Measurements from ENCODE around the gene BAD.
"Not testable (repeated sequence)": the region's sequence is repeated elsewhere in the genome, so short reads cannot be mapped to it uniquely, and the experiment has no call there.

Gene BAD

GRCh38 chr11:64313491-64314145 lies 29.2 kb upstream of the BAD start:
- no peak overlapping the region for H3K9ac ChIP-seq (ENCODE audit: low read depth, low read length)
- no peaks in the 10 kb centered on the region for H3K27me3 ChIP-seq (ENCODE audit: control insufficient read depth, insufficient read depth, low read length)
- peaks cover 18% of the 10 kb centered on the region for H3K36me3 ChIP-seq (ENCODE audit: control insufficient read depth, insufficient read depth, low read length)
- no peaks in the 10 kb centered on the region for H3K9me3 ChIP-seq (ENCODE audit: control insufficient read depth, insufficient read depth, low read length)
- no peak overlapping the region for H3K4me3 ChIP-seq (ENCODE audit: low read depth, low read length)
- H3K4me1 ChIP-seq (ENCODE audit: control insufficient read depth, insufficient read depth, low read length), result no peaks in the 10 kb centered on the region

GRCh38 chr11:64312947-64313346 lies 28.5 kb upstream of the BAD start:
- Histone ChIP-seq H3K27me3 (ENCODE audit: control insufficient read depth, insufficient read depth, low read length) (no peaks in the 10 kb centered on the region), H3K4me1 (ENCODE audit: control insufficient read depth, insufficient read depth, low read length) (no peaks in the 10 kb centered on the region), H3K9ac (ENCODE audit: low read depth, low read length) (peak overlapping the region; percentile 47), H3K9me3 (ENCODE audit: control insufficient read depth, insufficient read depth, low read length) (no peaks in the 10 kb centered on the region), H3K4me3 (ENCODE audit: low read depth, low read length) (no peak overlapping the region), H3K36me3 (ENCODE audit: control insufficient read depth, insufficient read depth, low read length) (peaks cover 18% of the 10 kb centered on the region)

GRCh38 chr11:64307795-64308194 lies 23.3 kb upstream of the BAD start:
- not testable (repeated sequence) for H3K27me3 ChIP-seq (ENCODE audit: control insufficient read depth, insufficient read depth, low read length); H3K9ac ChIP-seq (ENCODE audit: low read depth, low read length); H3K4me1 ChIP-seq (ENCODE audit: control insufficient read depth, insufficient read depth, low read length); H3K36me3 ChIP-seq (ENCODE audit: control insufficient read depth, insufficient read depth, low read length); H3K4me3 ChIP-seq (ENCODE audit: low read depth, low read length); H3K9me3 ChIP-seq (ENCODE audit: control insufficient read depth, insufficient read depth, low read length)

GRCh38 chr11:64306876-64307622 lies 22.6 kb upstream of the BAD start:
- peaks cover 5% of the 10 kb centered on the region for H3K4me1 ChIP-seq (ENCODE audit: control insufficient read depth, insufficient read depth, low read length)
- peaks cover 2% of the 10 kb centered on the region for H3K27me3 ChIP-seq (ENCODE audit: control insufficient read depth, insufficient read depth, low read length)
- no peaks in the 10 kb centered on the region for H3K9me3 ChIP-seq (ENCODE audit: control insufficient read depth, insufficient read depth, low read length)
- H3K36me3 ChIP-seq (ENCODE audit: control insufficient read depth, insufficient read depth, low read length), result peaks cover 2% of the 10 kb centered on the region
- H3K4me3 ChIP-seq (ENCODE audit: low read depth, low read length), result peak overlapping the region; percentile 80
- peak overlapping the region; percentile 93 for H3K9ac ChIP-seq (ENCODE audit: low read depth, low read length)

- Histone ChIP-seq H3K36me3 (ENCODE audit: control insufficient read depth, insufficient read depth, low read length) (peaks cover 2% of the 10 kb centered on the region), H3K9me3 (ENCODE audit: control insufficient read depth, insufficient read depth, low read length) (no peaks in the 10 kb centered on the region), H3K4me3 (ENCODE audit: low read depth, low read length) (peak overlapping the region; percentile 80), H3K27me3 (ENCODE audit: control insufficient read depth, insufficient read depth, low read length) (peaks cover 8% of the 10 kb centered on the region), H3K4me1 (ENCODE audit: control insufficient read depth, insufficient read depth, low read length) (peaks cover 5% of the 10 kb centered on the region), H3K9ac (ENCODE audit: low read depth, low read length) (peak overlapping the region; percentile 93)
Measured at GRCh38 chr11:64306563-64306875, 22.1 kb upstream of the BAD start.

- H3K9ac ChIP-seq (ENCODE audit: low read depth, low read length), result peak overlapping the region; percentile 93
- no peaks in the 10 kb centered on the region for H3K36me3 ChIP-seq (ENCODE audit: control insufficient read depth, insufficient read depth, low read length)
- H3K4me1 ChIP-seq (ENCODE audit: control insufficient read depth, insufficient read depth, low read length), result peaks cover 5% of the 10 kb centered on the region
- peaks cover 13% of the 10 kb centered on the region for H3K27me3 ChIP-seq (ENCODE audit: control insufficient read depth, insufficient read depth, low read length)
- H3K4me3 ChIP-seq (ENCODE audit: low read depth, low read length), result peak overlapping the region; percentile 80
- no peaks in the 10 kb centered on the region for H3K9me3 ChIP-seq (ENCODE audit: control insufficient read depth, insufficient read depth, low read length)
Measured at GRCh38 chr11:64305691-64306562, 21.5 kb upstream of the BAD start.

- Histone ChIP-seq H3K9ac (ENCODE audit: low read depth, low read length) (peak within 1 kb of the TSS; percentile 97), H3K27me3 (ENCODE audit: control insufficient read depth, insufficient read depth, low read length) (peaks cover 20% of the 10 kb centered on the region), H3K36me3 (ENCODE audit: control insufficient read depth, insufficient read depth, low read length) (no peaks in the 10 kb centered on the region), H3K4me3 (ENCODE audit: low read depth, low read length) (peak within 1 kb of the TSS; percentile 91), H3K4me1 (ENCODE audit: control insufficient read depth, insufficient read depth, low read length) (peaks cover 5% of the 10 kb centered on the region), H3K9me3 (ENCODE audit: control insufficient read depth, insufficient read depth, low read length) (no peaks in the 10 kb centered on the region)
Measured at GRCh38 chr11:64305075-64305690, 20.7 kb upstream of the BAD start, which contains the start of gene ESRRA. Gene ESRRA, plus strand, starts transcription at chr11:64305524. Its CDS starts 1,656 bp downstream, at chr11:64307180.

GRCh38 chr11:64304316-64305072 lies 20.0 kb upstream of the BAD start:
- Histone ChIP-seq H3K4me1 (ENCODE audit: control insufficient read depth, insufficient read depth, low read length) (peaks cover 5% of the 10 kb centered on the region), H3K36me3 (ENCODE audit: control insufficient read depth, insufficient read depth, low read length) (no peaks in the 10 kb centered on the region), H3K9me3 (ENCODE audit: control insufficient read depth, insufficient read depth, low read length) (no peaks in the 10 kb centered on the region), H3K9ac (ENCODE audit: low read depth, low read length) (peak overlapping the region; percentile 97), H3K4me3 (ENCODE audit: low read depth, low read length) (peak overlapping the region; percentile 91), H3K27me3 (ENCODE audit: control insufficient read depth, insufficient read depth, low read length) (peaks cover 27% of the 10 kb centered on the region)

GRCh38 chr11:64304032-64304315 lies 19.5 kb upstream of the BAD start:
- Histone ChIP-seq H3K9ac (ENCODE audit: low read depth, low read length) (no peak overlapping the region), H3K27me3 (ENCODE audit: control insufficient read depth, insufficient read depth, low read length) (peaks cover 32% of the 10 kb centered on the region), H3K9me3 (ENCODE audit: control insufficient read depth, insufficient read depth, low read length) (no peaks in the 10 kb centered on the region), H3K4me1 (ENCODE audit: control insufficient read depth, insufficient read depth, low read length) (peaks cover 5% of the 10 kb centered on the region), H3K4me3 (ENCODE audit: low read depth, low read length) (peak overlapping the region; percentile 91), H3K36me3 (ENCODE audit: control insufficient read depth, insufficient read depth, low read length) (no peaks in the 10 kb centered on the region)

- no peaks in the 10 kb centered on the region for H3K36me3 ChIP-seq (ENCODE audit: control insufficient read depth, insufficient read depth, low read length)
- H3K9me3 ChIP-seq (ENCODE audit: control insufficient read depth, insufficient read depth, low read length), result no peaks in the 10 kb centered on the region
- H3K9ac ChIP-seq (ENCODE audit: low read depth, low read length), result no peak overlapping the region
- peaks cover 5% of the 10 kb centered on the region for H3K4me1 ChIP-seq (ENCODE audit: control insufficient read depth, insufficient read depth, low read length)
- H3K4me3 ChIP-seq (ENCODE audit: low read depth, low read length), result no peak overlapping the region
- peaks cover 38% of the 10 kb centered on the region for H3K27me3 ChIP-seq (ENCODE audit: control insufficient read depth, insufficient read depth, low read length)
Measured at GRCh38 chr11:64303109-64304031, 18.9 kb upstream of the BAD start.
